SK-N-MC (cell line): Measurements from ENCODE around the gene ANK3.

Experiments used
- EZH2 ChIP-seq: fragments of 200-600 bp; sonication (generic); IDR thresholded peaks from one replicate; pipeline ENCODE4 v1.6.1; 2017; ENCODE audit warnings: antibody characterized with exemption
- FOXP2 ChIP-seq: optimal IDR thresholded peaks from 2 replicates; pipeline ENCODE3; 2011; ENCODE audit warnings: mild to moderate bottlenecking, moderate library complexity; ENCODE audit not compliant: insufficient read depth; ENCODE audit errors: extremely low read length, control extremely low read depth
- POLR2AphosphoS5 ChIP-seq: IDR thresholded peaks from 2 replicates; pipeline ENCODE4 v1.6.1; 2012; ENCODE audit warnings: mild to moderate bottlenecking, low read depth, low read length, borderline replicate concordance

GRCh38 chr10:60271319-60272040, 118.2 kb downstream of the ANK3 start:
- TF ChIP-seq POLR2AphosphoS5 = no peak
- TF ChIP-seq FOXP2 = no peak
- TF ChIP-seq EZH2 = no peak
